Mucosa of stomach (tissue), 1 donor: ENCODE results near the gene SMPD3.

Experiments
- H3K27me3 ChIP-seq: one replicate; pipeline ENCODE4 v1.7.0; 2013; ENCODE audit warnings: mild to moderate bottlenecking, low read length; ENCODE audit not compliant: control insufficient read depth, insufficient read depth
- H3K36me3 ChIP-seq: one replicate; pipeline ENCODE4 v1.7.0; 2013; ENCODE audit warnings: low read length; ENCODE audit not compliant: control insufficient read depth, insufficient read depth
- H3K4me1 ChIP-seq: one replicate; pipeline ENCODE4 v1.7.0; 2013; ENCODE audit warnings: mild to moderate bottlenecking, low read length; ENCODE audit not compliant: control insufficient read depth, insufficient read depth
- H3K4me3 ChIP-seq: one replicate; pipeline ENCODE4 v1.7.0; 2013; ENCODE audit warnings: low read length
- H3K9ac ChIP-seq: one replicate; pipeline ENCODE4 v1.7.0; 2013; ENCODE audit warnings: mild to moderate bottlenecking, low read length, moderate library complexity
- H3K9me3 ChIP-seq: one replicate; pipeline ENCODE4 v1.7.0; 2013; ENCODE audit warnings: mild to moderate bottlenecking, low read length, moderate library complexity; ENCODE audit not compliant: control insufficient read depth
- donor health status: Pancreatic carcinoma.

SMPD3 gene

GRCh38 chr16:68350813-68351350, 97.4 kb downstream of the SMPD3 start:
- Histone ChIP-seq H3K4me3 (no peak overlapping the region), H3K9me3 (no peaks in the 10 kb centered on the region), H3K4me1 (peaks cover 19% of the 10 kb centered on the region), H3K36me3 (peaks cover 4% of the 10 kb centered on the region), H3K9ac (no peak overlapping the region), H3K27me3 (no peaks in the 10 kb centered on the region)

GRCh38 chr16:68349838-68350410, 98.4 kb downstream of the SMPD3 start:
- Histone ChIP-seq H3K4me1 (peaks cover 19% of the 10 kb centered on the region), H3K9ac (no peak overlapping the region), H3K36me3 (peaks cover 4% of the 10 kb centered on the region), H3K4me3 (no peak overlapping the region), H3K9me3 (no peaks in the 10 kb centered on the region), H3K27me3 (no peaks in the 10 kb centered on the region)

- Histone ChIP-seq H3K9me3 (no peaks in the 10 kb centered on the region), H3K4me3 (no peak overlapping the region), H3K4me1 (peaks cover 19% of the 10 kb centered on the region), H3K9ac (no peak overlapping the region), H3K36me3 (peaks cover 4% of the 10 kb centered on the region), H3K27me3 (no peaks in the 10 kb centered on the region)
Measured at GRCh38 chr16:68348639-68349445, 99.5 kb downstream of the SMPD3 start.

- Histone ChIP-seq H3K9ac (no peak overlapping the region), H3K27me3 (no peaks in the 10 kb centered on the region)
Measured at GRCh38 chr16:68347605-68348004, 100.7 kb downstream of the SMPD3 start.

GRCh38 chr16:68346892-68347480, 101.3 kb downstream of the SMPD3 start:
- no peaks in the 10 kb centered on the region for H3K9me3 ChIP-seq
- H3K27me3 ChIP-seq, result no peaks in the 10 kb centered on the region
- no peak overlapping the region for H3K4me3 ChIP-seq
- H3K36me3 ChIP-seq, result no peaks in the 10 kb centered on the region
- no peak overlapping the region for H3K9ac ChIP-seq
- peaks cover 6% of the 10 kb centered on the region for H3K4me1 ChIP-seq

More at GRCh38 chr16:68347605-68348004, 100.7 kb downstream of the SMPD3 start:
- no peak overlapping the region for H3K4me3 ChIP-seq
- H3K9me3 ChIP-seq, result no peaks in the 10 kb centered on the region
- no peaks in the 10 kb centered on the region for H3K36me3 ChIP-seq
- peaks cover 10% of the 10 kb centered on the region for H3K4me1 ChIP-seq

- Histone ChIP-seq H3K4me1 (no peaks in the 10 kb centered on the region), H3K27me3 (no peaks in the 10 kb centered on the region), H3K9me3 (no peaks in the 10 kb centered on the region), H3K36me3 (no peaks in the 10 kb centered on the region), H3K9ac (no peak overlapping the region), H3K4me3 (no peak overlapping the region)
Measured at GRCh38 chr16:68345958-68346635, 102.2 kb downstream of the SMPD3 start.

GRCh38 chr16:68345351-68345810, 102.9 kb downstream of the SMPD3 start:
- Histone ChIP-seq H3K4me3 (no peak overlapping the region), H3K4me1 (no peaks in the 10 kb centered on the region), H3K9ac (no peak overlapping the region), H3K27me3 (no peaks in the 10 kb centered on the region), H3K9me3 (no peaks in the 10 kb centered on the region), H3K36me3 (no peaks in the 10 kb centered on the region)

- Histone ChIP-seq H3K27me3 (no peaks in the 10 kb centered on the region), H3K4me3 (no peak overlapping the region), H3K9me3 (no peaks in the 10 kb centered on the region), H3K36me3 (no peaks in the 10 kb centered on the region), H3K9ac (no peak overlapping the region), H3K4me1 (no peaks in the 10 kb centered on the region)
Measured at GRCh38 chr16:68344252-68344651, 104.1 kb downstream of the SMPD3 start.

GRCh38 chr16:68343137-68343536, 105.2 kb downstream of the SMPD3 start:
- H3K27me3 ChIP-seq, result no peaks in the 10 kb centered on the region
- peaks cover under 1% of the 10 kb centered on the region for H3K36me3 ChIP-seq
- H3K4me3 ChIP-seq, result no peak overlapping the region
- no peak overlapping the region for H3K9ac ChIP-seq
- H3K9me3 ChIP-seq, result no peaks in the 10 kb centered on the region
- H3K4me1 ChIP-seq, result no peaks in the 10 kb centered on the region

GRCh38 chr16:68342620-68343019, 105.7 kb downstream of the SMPD3 start:
- no peaks in the 10 kb centered on the region for H3K4me1 ChIP-seq
- H3K9me3 ChIP-seq, result no peaks in the 10 kb centered on the region
- no peak overlapping the region for H3K4me3 ChIP-seq
- peaks cover 6% of the 10 kb centered on the region for H3K36me3 ChIP-seq
- H3K9ac ChIP-seq, result no peak overlapping the region
- no peaks in the 10 kb centered on the region for H3K27me3 ChIP-seq

- no peak overlapping the region for H3K9ac ChIP-seq
Measured at GRCh38 chr16:68339214-68339613, 109.1 kb downstream of the SMPD3 start.

More at GRCh38 chr16:68339214-68339613, 109.1 kb downstream of the SMPD3 start:
- H3K4me3 ChIP-seq, result no peak overlapping the region
- H3K4me1 ChIP-seq, result no peaks in the 10 kb centered on the region
- no peaks in the 10 kb centered on the region for H3K27me3 ChIP-seq
- no peaks in the 10 kb centered on the region for H3K9me3 ChIP-seq
- peaks cover 10% of the 10 kb centered on the region for H3K36me3 ChIP-seq
